Kidney (tissue), 22 donors: Measurements from ENCODE around the gene SEZ6L. TPM values are rescaled to one million over a fixed set of nuclear protein-coding genes. Genes with fewer than 3 reads are reported as not detected.

Experiments
- DNase-seq, 5 donors: peaks; one replicate each; pipeline ENCODE4 v3.0.0-alpha.2; 2013 to 2020
- FAIRE-seq: peaks from 2 replicates; lab custom pipeline; 2012; peaks lifted over from hg19 to GRCh38; lab: Jason Lieb, UNC
- H3K27ac ChIP-seq, 2 donors: one replicate each; pipeline ENCODE4 v1.7.0; 2013; ENCODE audit warnings: low read depth in 2 of 2, low read length in 2 of 2, inconsistent platforms in 1 of 2
- H3K27me3 ChIP-seq: one replicate; pipeline ENCODE4 v1.7.1; 2013; ENCODE audit warnings: low read length, inconsistent platforms; ENCODE audit not compliant: control insufficient read depth, insufficient read depth
- H3K36me3 ChIP-seq, 3 donors: one replicate each; pipeline versions ENCODE4 v1.7.0 to v1.7.1; 2013; ENCODE audit warnings: low read length in 3 of 3, control low read depth in 1 of 3, inconsistent platforms in 1 of 3; ENCODE audit not compliant: insufficient read depth in 3 of 3, control insufficient read depth in 2 of 3
- H3K4me1 ChIP-seq, 3 donors: one replicate each; pipeline versions ENCODE4 v1.7.0 to v1.7.1; 2013; ENCODE audit warnings: low read length in 3 of 3, inconsistent platforms in 1 of 3, low read depth in 1 of 3; ENCODE audit not compliant: control insufficient read depth in 2 of 3, insufficient read depth in 2 of 3
- H3K4me3 ChIP-seq, 3 donors: one replicate each; pipeline versions ENCODE4 v1.7.0 to v1.8.1; 2013; ENCODE audit warnings: low read length in 3 of 3, control low read depth in 1 of 3, inconsistent platforms in 1 of 3
- H3K9ac ChIP-seq, 3 donors: one replicate each; pipeline versions ENCODE4 v1.7.0 to v1.7.1; 2013; ENCODE audit warnings: low read length in 3 of 3, control low read depth in 1 of 3, inconsistent platforms in 1 of 3
- H3K9me3 ChIP-seq, 3 donors: one replicate each; pipeline versions ENCODE4 v1.7.0 to v1.7.1; 2013; ENCODE audit warnings: low read length in 3 of 3, control low read depth in 1 of 3, inconsistent platforms in 1 of 3; ENCODE audit not compliant: control insufficient read depth in 2 of 3, insufficient read depth in 1 of 3
- intact Hi-C: fragments of 100-400 bp; cut with DNase I; formaldehyde crosslinking; loops from one replicate; pipeline ENCODE4 v1.11.1; 2022
- long read RNA-seq, 10 donors: library from polyadenylated mRNA in 1 of 10; unstranded in 1 of 10; transcript quantifications; one replicate each; pipeline ENCODE4 v2.0.0 and lab custom pipeline, GENCODE V29; 2021 to 2026
- polyA plus RNA-seq: library from polyadenylated mRNA; stranded (reverse); fragments of 350-450 nt; fragmentation: Illumina TruSeq; extraction: RNeasy Lipid Tissue Mini Kit (QIAGEN cat#74804); gene quantifications from one replicate; pipeline ENCODE4 v1.2.3, GENCODE V29; 2014; ENCODE audit warnings: low read depth, low replicate concordance; ENCODE audit not compliant: insufficient read depth
- total RNA-seq: library from RNA; stranded (reverse); fragmentation: NEBNext Ultra II Directional; extraction: Animal tissue kit (Norgen Biotek cat#: 25700); gene quantifications from one replicate; pipeline ENCODE4 v1.2.1, GENCODE V29; 2021
- TF ChIP-seq, protein P1 (sequence below): IDR thresholded peaks from 3 replicates; pipeline ENCODE4 v1.5.1; 2012; ENCODE audit warnings: mild to moderate bottlenecking, moderate library complexity, borderline replicate concordance; ENCODE audit not compliant: insufficient read depth; ENCODE audit errors: extremely low read depth
- donor health status: control.
- donor health status: control.
- donor health status: control.
- donor health status: control.
- donor health status: control.
- donor health status: DM: yes; HTN: yes; CAD: no.
- donor health status: Normal renal cell carcinoma (clear cell type).

The SEZ6L gene
- total RNA-seq: 0.19 TPM
- 0.09 TPM for polyA plus RNA-seq
- long read RNA-seq, donor 1: 0 reads
- long read RNA-seq, donor 2: 0 reads
- long read RNA-seq, donor 3: 0 reads
- long read RNA-seq, donor 4: 0 reads
- long read RNA-seq, donor 5: 0 reads
- long read RNA-seq, donor 6: 0 reads
- long read RNA-seq, donor 7: 0 reads
- long read RNA-seq, donor 8: 0 reads
- long read RNA-seq, donor 9: 0 reads
- long read RNA-seq, donor 10: 0 reads

DNA sequence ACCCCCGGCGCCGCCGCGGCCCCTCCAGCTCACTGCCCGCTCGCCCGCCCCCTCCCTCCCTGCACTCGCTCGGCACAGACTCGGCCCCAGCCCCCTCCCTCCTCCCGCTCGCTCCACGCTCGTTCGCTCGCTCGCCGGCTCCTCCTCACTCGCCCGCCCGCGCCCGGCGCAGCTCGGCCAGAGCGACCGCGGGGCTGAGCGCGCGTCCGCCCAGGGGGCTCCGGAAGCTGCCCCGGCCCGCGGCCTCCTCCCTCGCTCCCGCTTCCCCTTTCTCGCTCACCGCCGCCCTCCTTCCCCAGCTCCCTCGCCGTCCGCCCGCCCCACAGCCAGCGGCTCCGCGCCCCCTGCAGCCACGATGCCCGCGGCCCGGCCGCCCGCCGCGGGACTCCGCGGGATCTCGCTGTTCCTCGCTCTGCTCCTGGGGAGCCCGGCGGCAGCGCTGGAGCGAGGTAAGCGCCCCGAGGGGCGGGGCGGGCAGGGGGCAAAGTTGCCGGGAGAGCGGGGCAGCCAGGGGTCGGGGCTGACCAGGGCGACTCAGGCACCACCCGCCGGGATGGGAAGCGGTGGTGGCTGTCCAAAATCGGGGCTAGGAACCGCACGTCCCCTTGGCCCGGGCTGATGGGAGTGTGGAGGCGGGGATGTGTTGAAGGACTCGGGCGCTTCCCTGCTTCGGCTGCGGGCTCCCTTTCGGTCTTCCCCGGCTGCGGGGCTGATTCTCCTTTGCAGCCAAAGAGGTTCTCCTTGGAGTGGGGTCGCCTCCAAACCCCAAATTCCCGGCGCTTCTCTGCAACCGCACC lies at the start of gene SEZ6L:
TSS of gene SEZ6L (plus strand) at position 148 of the 797 bp plus-strand sequence. CDS start at position 356, 208 bp downstream.
- FAIRE-seq (no peak), DNase-seq (peak in 4 of 5 donors; percentile 18 to 58 (median 53))
- Histone ChIP-seq H3K27ac (no peak within 1 kb of the TSS), H3K27me3 (peaks cover 22% of the 10 kb centered on the region), H3K9me3 (no peaks in the 10 kb centered on the region), H3K4me1 (peaks cover 0 to 4% (median 0%) of the 10 kb centered on the region in 3 donors), H3K36me3 (no peaks in the 10 kb centered on the region), H3K4me3 (no peak within 1 kb of the TSS), H3K9ac (no peak within 1 kb of the TSS)
- TF ChIP-seq, protein P1, sequence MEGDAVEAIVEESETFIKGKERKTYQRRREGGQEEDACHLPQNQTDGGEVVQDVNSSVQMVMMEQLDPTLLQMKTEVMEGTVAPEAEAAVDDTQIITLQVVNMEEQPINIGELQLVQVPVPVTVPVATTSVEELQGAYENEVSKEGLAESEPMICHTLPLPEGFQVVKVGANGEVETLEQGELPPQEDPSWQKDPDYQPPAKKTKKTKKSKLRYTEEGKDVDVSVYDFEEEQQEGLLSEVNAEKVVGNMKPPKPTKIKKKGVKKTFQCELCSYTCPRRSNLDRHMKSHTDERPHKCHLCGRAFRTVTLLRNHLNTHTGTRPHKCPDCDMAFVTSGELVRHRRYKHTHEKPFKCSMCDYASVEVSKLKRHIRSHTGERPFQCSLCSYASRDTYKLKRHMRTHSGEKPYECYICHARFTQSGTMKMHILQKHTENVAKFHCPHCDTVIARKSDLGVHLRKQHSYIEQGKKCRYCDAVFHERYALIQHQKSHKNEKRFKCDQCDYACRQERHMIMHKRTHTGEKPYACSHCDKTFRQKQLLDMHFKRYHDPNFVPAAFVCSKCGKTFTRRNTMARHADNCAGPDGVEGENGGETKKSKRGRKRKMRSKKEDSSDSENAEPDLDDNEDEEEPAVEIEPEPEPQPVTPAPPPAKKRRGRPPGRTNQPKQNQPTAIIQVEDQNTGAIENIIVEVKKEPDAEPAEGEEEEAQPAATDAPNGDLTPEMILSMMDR: no peak
- intact Hi-C loops: no loop called here

DNA sequence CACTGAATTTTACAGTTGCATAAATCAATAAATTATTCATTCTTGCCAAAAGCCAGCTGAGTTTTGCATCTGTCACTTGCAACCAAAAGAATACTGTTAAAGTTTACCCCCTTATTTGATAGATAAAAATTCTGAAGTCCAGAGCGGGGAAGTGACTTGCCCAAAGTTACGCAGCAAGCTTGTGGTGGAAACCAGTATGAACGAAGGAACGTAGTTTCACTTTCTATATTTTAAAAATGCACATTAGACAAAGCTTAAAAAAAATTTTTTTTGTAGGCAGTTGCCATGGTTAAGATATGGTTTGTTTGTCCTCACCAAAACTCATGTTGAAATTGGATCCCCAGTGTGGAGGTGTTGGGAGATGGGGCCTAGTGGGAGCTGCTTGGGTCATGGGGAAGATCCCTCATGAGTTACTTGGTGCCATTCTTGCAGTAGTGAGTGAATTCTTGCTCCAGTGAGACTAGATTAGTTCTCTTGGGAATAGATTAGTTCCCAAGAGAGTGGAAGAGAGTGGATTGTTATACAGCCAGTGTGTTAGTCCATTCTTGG lies 46.3 kb upstream of the SEZ6L start:
- Histone ChIP-seq H3K4me1 (no peaks in the 10 kb centered on the region), H3K4me3 (no peak overlapping the region), H3K27me3 (no peaks in the 10 kb centered on the region), H3K27ac (no peak overlapping the region), H3K9ac (no peak overlapping the region), H3K36me3 (no peaks in the 10 kb centered on the region), H3K9me3 (no peaks in the 10 kb centered on the region)
- intact Hi-C loops: no loop called here
- DNase-seq (no peak), FAIRE-seq (no peak)
- TF ChIP-seq, protein P1: no peak

DNA sequence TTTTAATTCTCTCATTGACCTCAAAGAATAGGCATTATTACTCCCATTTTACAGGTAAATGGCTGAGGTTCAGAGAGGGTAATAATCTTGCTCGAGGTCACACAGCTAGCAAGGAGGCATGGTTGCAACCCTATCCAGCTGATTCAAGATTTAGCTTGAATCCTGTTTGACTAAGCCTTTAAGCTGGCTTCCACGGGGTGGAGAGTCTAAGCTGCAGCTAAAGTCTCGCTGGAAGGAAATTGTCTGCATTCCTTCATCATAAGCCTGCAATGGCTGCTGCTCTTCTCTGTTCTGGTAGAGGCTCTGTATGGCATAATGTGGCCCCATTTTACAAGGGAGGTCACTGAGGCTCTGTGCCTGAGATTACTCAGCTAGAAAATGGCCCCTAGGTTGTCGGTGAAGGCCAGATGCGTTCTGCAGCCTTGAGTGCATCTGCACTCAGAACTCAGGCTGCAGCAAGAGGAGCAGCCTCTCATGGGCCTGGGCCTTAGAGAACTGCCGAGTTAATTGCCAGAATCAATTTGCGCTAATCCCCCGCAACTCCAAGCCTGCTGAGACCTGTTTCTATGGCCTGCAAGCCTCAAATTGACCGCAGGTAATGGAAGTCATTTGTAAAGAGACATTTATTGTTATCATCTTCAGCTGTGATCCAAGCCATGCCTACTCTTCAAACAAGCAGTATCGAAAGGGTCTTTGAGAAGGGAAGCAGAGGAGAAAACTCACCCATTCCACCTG lies 44.1 kb upstream of the SEZ6L start:
- no peak overlapping the region for H3K27ac ChIP-seq
- no peaks in the 10 kb centered on the region for H3K27me3 ChIP-seq
- no peaks in the 10 kb centered on the region for H3K36me3 ChIP-seq
- no peaks in the 10 kb centered on the region for H3K9me3 ChIP-seq
- no peaks in the 10 kb centered on the region for H3K4me1 ChIP-seq
- peak in 1 of 5 donors; percentile 32 for DNase-seq
- TF ChIP-seq, protein P1: no peak
- no peak for FAIRE-seq
- intact Hi-C loops: no loop called here
- H3K4me3 ChIP-seq: no peak overlapping the region
- no peak overlapping the region for H3K9ac ChIP-seq
